GM18870 (cell line): ENCODE results near the gene U2AF2.

Source experiments
- ATAC-seq: cut with Tn5 transposase; IDR thresholded peaks from one replicate; pipeline ENCODE4 v1.9.1; 2021; ENCODE audit warnings: moderate library complexity; ENCODE audit not compliant: unreplicated experiment

The U2AF2 gene

GRCh38 chr19:55656552-55656951 is 1.7 kb downstream of the U2AF2 start:
- ATAC-seq, result no peak

DNA sequence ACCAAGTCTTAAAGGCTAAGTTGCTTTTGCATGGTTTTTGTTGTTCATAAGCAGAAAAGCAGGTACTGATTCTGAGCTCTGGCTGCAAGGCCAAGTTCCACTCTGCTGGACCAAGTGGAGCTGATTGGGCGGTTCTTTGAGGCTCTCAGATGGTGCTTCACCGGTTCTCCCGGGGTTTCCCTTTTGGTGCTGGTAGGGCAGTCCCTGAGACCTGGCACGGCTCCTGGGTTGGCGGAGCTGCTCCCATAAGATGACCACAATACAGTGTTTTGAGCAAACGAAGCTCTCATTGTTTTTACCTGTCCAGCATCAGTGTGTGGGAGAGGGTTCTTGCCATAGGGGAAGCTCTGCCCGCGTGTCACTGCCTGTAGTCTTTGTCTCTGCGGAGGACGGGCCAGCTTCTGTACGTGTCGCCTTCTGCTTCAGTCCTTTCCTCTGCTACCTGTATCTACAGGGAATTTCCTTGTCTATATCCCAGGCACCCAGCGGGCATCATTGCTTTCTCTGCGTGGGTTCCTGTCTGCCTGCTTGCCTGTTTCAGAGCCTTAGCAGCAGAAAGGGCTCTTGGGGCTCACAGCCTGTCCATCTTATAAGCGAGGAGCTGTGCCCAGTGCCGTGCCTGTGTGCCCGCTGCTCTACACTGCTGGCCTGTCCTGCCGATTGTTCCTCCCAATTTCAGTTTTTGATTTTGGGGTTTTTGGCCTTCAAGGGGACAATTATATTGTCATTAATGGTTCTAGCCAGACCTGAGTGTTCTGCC is 2.3 kb downstream of the U2AF2 start:
- ATAC-seq, result no peak

DNA sequence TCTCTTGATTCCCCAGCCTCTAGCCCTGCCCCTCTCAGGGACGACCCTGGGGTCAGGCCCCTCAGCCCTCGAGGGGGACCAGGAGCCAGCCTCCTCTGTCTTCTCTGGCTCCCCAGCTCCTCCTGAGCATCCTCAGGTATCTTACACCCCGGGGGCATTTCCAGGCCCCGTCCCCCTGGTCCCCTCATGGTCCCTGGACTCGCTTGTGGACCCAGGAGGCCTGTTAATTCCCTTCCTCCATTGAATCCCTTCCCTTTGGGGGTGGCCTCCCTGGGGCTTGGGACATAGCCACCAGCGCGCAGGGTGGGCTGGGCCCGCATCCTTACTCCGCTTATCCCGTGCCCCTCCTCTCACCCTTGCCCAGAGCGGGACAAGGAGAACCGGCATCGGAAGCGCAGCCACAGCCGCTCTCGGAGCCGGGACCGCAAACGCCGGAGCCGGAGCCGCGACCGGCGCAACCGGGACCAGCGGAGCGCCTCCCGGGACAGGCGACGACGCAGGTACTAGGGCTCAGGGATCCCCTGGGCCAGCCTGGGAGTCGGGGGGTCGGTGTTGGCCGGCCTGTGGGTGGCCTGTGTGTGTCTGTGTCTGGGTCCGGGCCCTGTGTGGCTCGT is 4.1 kb downstream of the U2AF2 start:
- ATAC-seq, result no peak

- ATAC-seq, result no peak
Measured at GRCh38 chr19:55659822-55660221, 5.0 kb downstream of the U2AF2 start.

DNA sequence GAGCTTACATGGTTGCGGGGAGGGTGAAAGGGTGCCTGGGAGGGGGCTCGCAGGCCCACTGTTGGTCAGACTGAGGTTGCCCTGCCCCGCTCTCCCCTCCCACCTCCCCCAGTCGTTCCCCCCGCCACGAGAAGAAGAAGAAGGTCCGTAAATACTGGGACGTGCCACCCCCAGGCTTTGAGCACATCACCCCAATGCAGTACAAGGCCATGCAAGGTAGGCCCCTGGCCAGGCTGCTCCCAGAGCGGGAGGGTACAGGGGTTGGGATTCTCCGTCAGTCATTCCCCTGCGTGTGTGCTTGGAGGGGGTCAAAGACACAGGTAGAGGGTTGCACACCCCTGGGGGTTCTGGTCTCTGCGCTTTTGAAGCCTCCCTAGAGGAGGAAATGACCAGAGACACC is 5.6 kb downstream of the U2AF2 start:
- ATAC-seq, result no peak

GRCh38 chr19:55660991-55661390 is 6.2 kb downstream of the U2AF2 start:
- no peak for ATAC-seq

- ATAC-seq, result no peak
Measured at GRCh38 chr19:55661826-55662225, 7.0 kb downstream of the U2AF2 start.

- no peak for ATAC-seq
Measured at GRCh38 chr19:55663846-55664536, 9.2 kb downstream of the U2AF2 start.

DNA sequence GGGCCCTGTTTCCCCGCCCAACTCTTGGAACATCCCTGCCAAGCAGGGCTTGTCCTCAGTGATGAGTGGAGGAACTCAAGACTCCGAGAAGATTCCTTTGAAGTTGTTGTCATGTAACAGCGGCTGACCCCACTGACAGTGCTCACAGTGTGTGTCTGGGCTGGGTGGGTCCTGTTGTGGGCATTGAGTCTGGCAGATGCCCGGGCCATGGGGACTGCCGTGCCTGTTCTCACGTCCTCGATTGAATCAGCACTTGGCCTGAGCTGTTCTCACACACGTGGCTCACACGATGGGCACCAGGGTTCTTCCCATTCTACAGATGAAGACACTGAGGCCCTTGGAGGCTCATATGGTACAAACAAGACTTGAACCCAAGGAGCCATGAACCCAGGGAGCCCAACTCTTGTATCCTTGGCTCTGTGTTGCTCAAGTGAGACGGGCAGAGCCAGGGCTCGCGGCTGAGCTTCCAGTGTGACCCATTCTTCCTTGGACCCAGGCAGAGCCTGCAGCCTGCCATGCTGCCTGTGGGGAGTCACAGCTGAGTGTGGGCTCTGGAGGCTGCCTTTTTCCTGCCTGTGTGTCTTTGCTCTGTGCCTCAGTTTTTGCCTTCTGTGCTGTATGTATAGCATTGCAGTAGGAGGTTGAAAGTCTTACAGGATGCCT is 11.6 kb downstream of the U2AF2 start:
- no peak for ATAC-seq

DNA sequence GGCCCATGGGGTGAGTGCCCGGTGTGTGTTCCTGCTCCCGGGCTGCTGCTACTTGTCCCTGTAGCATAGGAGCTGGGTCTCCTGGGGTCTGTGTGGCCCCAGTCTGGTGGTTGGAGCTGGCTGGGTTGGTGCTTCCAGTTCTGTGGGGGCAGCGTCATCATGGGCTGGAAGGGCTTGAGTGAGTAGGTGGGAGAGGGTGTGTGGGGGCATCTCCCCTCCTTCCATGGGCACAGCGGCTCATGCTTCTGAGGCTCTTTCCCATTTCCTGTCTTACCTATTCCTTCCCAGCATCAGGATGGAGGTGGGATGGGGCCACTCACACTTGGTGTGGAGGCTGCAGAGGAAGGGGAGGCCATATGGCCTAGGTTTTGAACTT is 12.2 kb downstream of the U2AF2 start:
- ATAC-seq, result no peak

DNA sequence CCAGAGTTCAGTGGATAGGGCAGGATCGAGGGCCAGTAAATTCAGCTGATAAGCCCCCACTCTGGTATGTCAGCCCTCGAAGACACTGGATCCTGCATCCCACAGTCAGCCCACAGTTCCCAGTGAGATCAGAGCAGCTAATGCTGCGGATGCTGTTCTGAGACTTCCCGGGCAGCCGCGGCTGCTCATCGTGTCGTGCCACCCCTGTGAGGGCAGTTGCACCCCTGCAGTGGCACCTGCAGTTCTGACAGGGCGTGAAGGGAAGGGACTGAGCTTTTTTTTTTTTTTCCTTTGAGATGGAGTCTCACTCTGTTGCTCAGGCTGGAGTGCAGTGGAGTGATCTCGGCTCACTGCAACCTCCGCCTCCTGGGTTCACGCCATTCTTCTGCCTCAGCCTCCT is 12.7 kb downstream of the U2AF2 start:
- no peak for ATAC-seq

GRCh38 chr19:55667958-55668357 is 13.1 kb downstream of the U2AF2 start:
- ATAC-seq, result no peak

DNA sequence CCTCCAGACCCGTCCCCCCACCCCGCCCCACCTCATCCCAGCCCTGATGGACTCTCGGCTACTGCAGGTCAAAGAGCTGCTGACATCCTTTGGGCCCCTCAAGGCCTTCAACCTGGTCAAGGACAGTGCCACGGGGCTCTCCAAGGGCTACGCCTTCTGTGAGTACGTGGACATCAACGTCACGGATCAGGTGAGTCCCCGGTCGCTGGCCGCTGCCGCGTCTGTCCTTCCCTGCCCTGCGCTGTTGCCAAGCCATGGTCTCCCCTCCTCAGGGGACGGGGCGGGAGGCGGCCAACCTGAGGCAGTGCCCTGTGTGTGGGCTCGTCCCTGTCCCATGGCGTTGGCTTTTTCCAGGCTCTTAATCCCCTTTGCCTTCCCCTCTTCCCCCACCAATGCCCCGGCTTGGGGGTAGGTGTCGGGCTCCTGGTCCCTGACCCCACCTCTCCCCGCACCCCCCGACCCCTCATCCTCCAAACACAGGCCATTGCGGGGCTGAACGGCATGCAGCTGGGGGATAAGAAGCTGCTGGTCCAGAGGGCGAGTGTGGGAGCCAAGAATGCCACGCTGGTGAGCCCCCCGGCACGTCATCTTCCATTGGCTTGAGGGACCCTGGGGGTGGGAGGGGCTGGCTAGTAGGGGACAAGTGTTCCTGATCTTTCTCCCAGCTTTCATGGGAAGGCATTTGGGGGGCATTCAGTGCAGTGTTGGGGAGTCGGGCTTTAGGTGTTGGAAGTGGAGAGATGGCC is 13.9 kb downstream of the U2AF2 start:
- ATAC-seq, result no peak

DNA sequence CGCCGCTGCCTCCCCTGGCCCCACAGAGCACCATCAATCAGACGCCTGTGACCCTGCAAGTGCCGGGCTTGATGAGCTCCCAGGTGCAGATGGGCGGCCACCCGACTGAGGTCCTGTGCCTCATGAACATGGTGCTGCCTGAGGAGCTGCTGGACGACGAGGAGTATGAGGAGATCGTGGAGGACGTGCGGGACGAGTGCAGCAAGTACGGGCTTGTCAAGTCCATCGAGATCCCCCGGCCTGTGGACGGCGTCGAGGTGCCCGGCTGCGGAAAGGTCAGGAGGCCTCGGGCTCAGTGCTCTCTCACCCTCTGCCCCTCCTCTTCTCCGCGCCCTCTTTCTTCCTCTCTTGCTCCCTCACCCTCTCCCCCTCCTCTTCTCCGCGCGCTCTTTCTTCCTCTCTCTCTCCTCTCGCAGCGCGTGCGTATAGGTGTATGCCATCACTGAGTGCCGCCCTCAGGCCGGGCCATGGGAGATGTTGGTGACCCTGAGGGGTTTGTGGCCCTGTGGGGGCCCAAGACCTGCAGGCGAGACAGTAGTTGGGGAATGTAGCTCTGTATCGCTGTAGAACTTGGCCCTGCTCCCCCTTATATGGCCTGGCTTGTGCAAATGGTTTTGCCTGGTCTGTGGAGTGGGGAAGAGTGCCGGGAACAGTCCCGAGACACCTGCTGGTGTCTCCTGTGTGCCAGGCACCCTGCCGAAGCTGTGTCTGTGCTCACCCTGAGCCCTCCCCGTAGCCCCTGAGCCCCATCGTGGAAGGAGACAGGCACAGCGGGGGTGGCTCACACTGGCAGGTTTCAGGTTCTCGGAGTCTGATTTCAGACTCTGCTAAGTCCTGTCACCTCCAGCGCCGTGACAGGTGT is 14.8 kb downstream of the U2AF2 start:
- ATAC-seq, result no peak

DNA sequence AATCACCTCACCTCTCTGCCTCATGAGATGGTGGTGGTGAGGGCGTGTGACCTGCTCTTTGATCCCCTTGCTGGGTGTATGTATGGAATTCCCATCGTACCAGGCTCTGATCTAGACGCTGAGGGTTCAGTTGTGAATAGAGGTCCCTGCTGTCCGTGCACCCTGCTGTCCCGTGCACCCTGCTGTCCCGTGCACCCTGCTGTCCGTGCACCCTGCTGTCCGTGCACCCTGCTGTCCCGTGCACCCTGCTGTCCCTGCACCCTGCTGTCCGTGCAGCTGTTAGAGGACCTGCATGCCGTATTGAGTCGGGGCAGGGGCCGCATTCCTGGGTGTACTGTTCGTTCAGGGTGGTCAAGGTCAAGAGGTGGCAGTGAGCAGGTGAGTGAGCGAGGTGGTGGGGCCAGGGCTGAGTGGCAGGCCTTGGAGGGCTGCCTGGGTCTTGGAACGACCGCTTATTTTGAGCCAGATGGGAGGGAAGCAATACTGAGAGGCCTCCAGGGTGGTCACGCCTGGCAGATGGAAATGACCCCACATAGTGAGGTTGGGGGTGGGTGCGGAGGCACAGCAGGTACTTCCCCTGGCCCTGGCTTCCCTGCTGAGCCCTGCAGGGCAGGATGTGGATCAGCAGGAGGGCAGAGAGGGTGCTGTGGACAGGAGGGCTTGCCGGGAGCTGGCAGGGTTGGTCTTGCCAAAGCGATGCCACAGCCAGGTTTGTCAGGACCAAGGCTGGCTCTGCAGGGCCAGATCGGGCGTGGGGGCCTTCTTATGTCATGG is 15.6 kb downstream of the U2AF2 start:
- ATAC-seq, result no peak

- ATAC-seq, result no peak
Measured at GRCh38 chr19:55671054-55671378, 16.2 kb downstream of the U2AF2 start.

GRCh38 chr19:55672418-55672817 is 17.6 kb downstream of the U2AF2 start:
- ATAC-seq, result no peak

- no peak for ATAC-seq
Measured at GRCh38 chr19:55673465-55673864, 18.6 kb downstream of the U2AF2 start.

GRCh38 chr19:55673889-55674288 is 19.1 kb downstream of the U2AF2 start:
- ATAC-seq, result no peak

- no peak for ATAC-seq
Measured at GRCh38 chr19:55674459-55674840, 19.6 kb downstream of the U2AF2 start.
